HG03175 (cell line): Measurements from ENCODE around the gene JSRP1.
"Not testable (repeated sequence)": the region's sequence is repeated elsewhere in the genome, so short reads cannot be mapped to it uniquely, and the experiment has no call there.

Experiments used
- ATAC-seq: cut with Tn5 transposase; IDR thresholded peaks from one replicate; pipeline ENCODE4 v1.9.1; 2021; ENCODE audit warnings: mild to moderate bottlenecking, moderate library complexity; ENCODE audit not compliant: unreplicated experiment

Gene JSRP1

GRCh38 chr19:2282862-2283237 lies 26.6 kb upstream of the JSRP1 start:
- no peak for ATAC-seq

DNA sequence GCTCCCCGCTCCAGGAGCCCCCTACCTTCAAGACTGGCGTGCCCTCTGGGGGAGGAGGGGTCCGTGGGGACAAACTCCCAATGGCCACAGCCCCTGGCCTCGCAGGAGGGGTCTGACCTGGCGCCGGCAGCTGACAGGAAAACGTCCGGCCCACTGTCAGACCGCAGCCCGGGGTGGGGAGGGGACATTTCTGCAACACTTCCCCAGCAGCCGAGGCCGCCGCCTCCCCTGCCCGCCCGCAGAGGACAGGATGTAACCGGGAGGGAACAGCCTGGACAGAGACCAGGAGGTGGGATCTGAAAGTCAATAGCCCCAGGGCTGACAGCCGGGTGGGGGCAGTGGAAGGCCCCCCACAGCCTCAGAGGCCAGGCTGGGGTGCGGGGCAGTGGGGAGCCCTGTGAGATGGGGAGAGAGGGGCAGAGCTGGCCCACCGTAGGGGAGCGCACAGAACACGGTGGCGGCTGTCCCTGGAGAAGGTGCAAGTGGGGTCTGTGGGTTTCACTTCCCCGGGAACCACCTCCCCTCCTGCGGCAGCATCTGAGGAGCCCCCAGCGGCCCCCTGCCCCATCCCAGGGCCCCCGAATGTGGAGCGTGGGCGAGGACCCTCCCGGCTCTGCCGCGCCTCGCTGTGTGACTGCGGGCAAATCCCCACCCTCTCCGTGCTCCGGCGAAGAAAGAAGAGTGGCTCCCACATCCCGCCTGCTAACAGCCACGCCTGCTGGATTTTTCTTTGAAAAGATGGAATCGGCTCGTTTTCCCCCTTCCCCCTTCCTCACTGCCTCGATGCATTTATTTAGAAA lies 26.0 kb upstream of the JSRP1 start, which contains the start of gene PEAK3:
TSS of gene PEAK3 (minus strand) at position 114 of the 800 bp plus-strand sequence. CDS start 1,244 bp downstream, outside the sequence.
- no peak for ATAC-seq

- not testable (repeated sequence) for ATAC-seq
Observed at GRCh38 chr19:2281265-2282061, 25.2 kb upstream of the JSRP1 start.

GRCh38 chr19:2280633-2281264 lies 24.5 kb upstream of the JSRP1 start:
- no peak for ATAC-seq

- no peak for ATAC-seq
Observed at GRCh38 chr19:2278459-2279158, 22.4 kb upstream of the JSRP1 start.

GRCh38 chr19:2277138-2277537 lies 20.9 kb upstream of the JSRP1 start:
- ATAC-seq = no peak

DNA sequence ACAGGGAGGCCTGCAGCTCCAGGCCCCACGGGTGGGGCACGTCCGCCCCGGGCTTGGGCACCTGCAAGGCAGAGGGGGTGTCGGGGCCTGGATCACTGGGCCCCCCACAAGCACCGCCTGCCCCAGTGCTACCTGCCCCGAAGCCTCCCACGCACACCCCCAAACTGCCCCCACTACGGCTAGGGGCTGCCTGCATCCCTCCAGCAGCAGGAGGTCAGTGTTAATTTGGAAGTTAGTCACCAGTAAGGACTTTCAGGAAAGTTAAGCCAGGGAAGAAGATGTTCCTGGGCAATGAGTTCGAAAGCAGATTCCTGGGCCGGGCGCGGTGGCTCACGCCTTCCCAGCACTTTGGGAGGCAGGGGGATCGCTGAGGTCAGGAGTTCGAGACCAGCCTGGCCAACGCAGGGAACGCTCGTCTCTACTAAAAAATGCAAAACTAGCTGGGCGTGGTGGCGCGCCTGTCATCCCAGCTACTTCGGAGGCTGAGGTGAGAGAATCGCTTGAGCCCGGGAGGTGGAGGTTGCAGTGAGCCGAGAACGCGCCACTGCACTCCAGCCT lies 20.3 kb upstream of the JSRP1 start:
- no peak for ATAC-seq

- ATAC-seq = no peak
Observed at GRCh38 chr19:2275588-2276428, 19.6 kb upstream of the JSRP1 start.

DNA sequence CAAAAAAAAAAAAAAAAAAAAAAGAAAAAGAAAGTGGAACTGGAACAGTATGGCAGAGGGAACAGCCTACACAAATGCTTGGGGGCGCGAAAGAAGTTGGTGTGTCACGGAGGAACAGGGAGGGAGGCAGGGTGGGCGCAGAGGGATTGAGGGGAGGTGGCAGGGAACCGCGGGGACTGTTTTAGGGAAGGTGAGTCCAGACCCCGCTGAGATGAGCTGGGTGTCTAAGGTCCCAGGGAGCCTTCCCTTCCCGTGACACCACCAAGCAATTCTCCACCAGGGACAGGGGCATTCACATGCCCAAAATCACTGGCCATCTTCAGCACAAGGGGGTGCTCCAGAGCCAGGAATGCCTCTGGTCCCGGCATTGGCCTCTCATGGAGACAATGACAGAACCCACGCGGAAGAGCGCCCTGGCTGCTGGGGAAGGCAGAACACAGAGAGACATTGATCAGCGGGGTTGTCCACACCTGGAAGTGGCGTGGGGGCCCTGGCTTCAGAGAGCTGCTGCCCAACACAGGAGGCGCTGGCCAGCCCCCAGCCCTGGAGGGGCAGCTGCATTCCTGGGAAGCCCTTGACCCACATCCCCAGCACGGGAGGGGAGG lies 18.8 kb upstream of the JSRP1 start:
- no peak for ATAC-seq

DNA sequence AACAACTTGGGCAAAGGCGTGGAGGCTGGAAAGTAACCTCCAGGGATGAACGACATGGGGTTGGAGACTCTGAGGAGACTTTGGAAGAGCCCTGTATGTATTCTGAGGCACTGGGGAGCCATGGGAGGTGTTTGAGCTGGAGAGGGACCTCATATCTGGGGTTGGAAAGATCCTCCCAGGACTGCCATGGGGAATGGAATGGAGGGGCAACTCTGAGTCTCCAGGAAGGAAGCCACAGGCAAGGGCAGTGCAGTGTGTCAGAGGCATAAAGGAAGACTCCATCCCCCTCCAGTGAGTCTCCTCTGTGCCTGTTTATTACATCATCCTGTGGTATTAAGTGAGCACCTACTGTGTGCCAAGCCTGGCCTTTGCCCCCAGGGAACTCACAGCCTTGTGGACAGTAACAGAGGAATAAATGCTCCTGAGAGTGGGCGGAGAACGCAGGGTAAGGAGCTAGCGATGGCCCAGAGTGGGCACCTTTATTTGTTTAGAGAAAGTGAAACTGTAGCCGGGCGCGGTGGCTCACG lies 18.0 kb upstream of the JSRP1 start:
- no peak for ATAC-seq

GRCh38 chr19:2273356-2274184 lies 17.4 kb upstream of the JSRP1 start:
- no peak for ATAC-seq

DNA sequence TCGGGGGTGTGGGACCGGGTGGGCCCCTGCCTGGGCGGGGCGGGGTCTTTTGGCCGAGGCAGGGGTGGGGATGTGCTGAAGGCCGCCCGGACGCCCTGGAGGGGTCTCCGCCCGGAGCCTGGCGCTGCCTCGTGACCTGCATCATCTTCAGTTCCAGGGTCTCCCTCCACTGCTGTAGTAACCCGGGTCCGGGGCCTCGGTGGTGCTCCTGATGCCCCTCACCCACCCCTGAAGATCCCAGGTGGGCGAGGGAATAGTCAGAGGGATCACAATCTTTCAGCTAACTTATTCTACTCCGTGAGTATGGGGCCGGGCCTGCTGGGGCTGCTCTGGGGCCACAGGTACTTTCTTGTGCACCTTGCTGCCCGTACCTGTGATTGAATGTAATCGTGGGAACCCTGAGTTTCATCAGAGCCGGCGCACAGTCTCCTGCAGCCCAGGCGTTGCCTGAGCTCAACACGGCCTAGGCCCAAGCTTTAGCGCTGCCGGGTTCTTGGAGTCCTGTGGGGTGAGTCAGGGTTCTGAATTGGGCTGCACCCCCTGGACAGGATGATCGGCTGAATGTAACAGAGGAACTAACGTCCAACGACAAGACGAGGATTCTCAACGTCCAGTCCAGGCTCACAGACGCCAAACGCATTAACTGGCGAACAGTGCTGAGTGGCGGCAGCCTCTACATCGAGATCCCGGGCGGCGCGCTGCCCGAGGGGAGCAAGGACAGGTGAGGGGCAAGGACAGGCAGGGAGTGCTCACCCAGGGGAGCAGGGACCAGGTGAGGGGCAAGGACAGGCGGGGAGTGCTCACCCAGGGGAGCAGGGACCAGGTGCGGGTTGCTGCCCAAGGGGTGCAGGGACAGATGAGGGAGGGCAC lies 15.3 kb upstream of the JSRP1 start:
- no peak for ATAC-seq

DNA sequence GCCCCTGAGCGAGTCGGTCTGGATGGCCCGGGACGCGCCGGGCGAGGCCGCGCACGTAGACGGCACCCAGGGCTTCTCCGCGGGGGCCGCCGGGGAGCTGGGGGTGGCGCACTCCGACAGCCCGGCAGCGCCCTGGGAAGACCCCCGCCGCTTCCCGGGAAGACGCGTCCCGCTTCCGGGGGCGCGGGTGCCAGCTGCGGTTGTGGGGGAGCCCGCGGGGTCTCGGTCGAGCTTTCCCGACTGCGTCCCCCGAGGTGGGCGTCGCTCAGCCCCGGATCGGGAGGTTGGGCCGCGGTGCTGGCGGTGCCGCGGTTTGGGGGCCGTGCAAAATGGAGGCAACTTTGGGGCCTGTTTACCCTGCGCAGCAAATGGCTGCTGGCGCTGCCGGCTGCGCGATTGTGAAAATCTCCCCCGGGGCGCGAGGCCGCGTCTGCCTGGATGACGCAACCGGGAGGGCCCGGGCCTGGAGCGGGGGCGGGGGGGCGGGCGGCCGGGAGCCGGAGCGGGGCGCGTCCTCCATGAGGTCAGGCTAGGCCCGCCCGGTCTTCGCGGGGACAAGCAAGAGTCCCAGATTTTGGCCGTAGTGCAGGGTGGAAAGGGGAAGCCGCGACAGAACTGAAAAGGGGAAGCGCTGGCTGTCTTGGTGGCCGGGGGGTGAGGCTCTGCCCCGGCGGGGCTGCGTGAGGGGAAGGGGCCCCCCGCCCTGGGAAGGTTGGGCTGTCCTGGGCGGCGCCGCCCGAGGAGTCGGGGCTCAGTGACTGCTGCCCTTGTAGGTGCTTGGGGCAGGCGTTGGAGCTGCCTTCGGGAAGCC lies 14.4 kb upstream of the JSRP1 start:
- no peak for ATAC-seq

- ATAC-seq = no peak
Observed at GRCh38 chr19:2270157-2270422, 13.9 kb upstream of the JSRP1 start.

GRCh38 chr19:2269244-2270156 lies 13.3 kb upstream of the JSRP1 start:
- peak; percentile 67 for ATAC-seq

DNA sequence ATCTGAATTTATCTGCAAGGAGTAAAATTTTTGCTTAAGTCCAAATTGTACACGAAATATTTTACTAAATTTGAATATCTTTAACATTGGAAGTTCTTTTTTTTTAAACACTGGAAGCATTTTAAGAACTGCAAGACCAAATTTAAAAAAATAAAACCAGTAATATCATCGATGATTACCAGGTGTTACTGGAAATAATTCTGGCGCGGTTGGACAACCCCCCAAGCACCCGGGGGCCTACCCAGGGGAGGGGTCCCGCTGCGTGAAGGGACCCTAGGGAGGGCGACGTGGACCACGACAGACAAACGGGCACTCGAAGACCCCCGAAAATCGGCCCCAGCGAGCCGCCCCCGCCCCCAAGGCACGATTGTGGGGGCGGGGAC lies 12.6 kb upstream of the JSRP1 start:
- ATAC-seq = no peak
